Renal pelvis (tissue), 4 donors: ENCODE measurements around the gene DLX3. TPM values are rescaled to one million over a fixed set of nuclear protein-coding genes. Genes with fewer than 3 reads are reported as not detected.

Experiments used
- DNase-seq: peaks from one replicate; pipeline ENCODE4 v3.0.0-alpha.2; 2013
- polyA plus RNA-seq, 3 donors: library from polyadenylated mRNA; unstranded; fragments of 120-200 nt; gene quantifications; one replicate each; pipeline ENCODE4 v1.2.1, GENCODE V29; 2013; ENCODE audit not compliant: insufficient read length in 3 of 3

DLX3 gene
- polyA plus RNA-seq, 3 donors: 0.90 to 2.3 (median 1.5) TPM

GRCh38 chr17:49975531-49975930 lies 19.5 kb downstream of the DLX3 start:
- DNase-seq: no peak

- no peak for DNase-seq
These were observed 21.8 kb downstream of the DLX3 start for GRCh38 chr17:49973271-49973615.

- no peak for DNase-seq
These were observed 22.3 kb downstream of the DLX3 start for GRCh38 chr17:49972486-49973270.

GRCh38 chr17:49971848-49972485 lies 23.1 kb downstream of the DLX3 start:
- no peak for DNase-seq

- no peak for DNase-seq
These were observed 23.7 kb downstream of the DLX3 start for GRCh38 chr17:49971199-49971847.

- no peak for DNase-seq
These were observed 24.5 kb downstream of the DLX3 start for GRCh38 chr17:49970498-49970897.

GRCh38 chr17:49969795-49970389 lies 25.1 kb downstream of the DLX3 start:
- no peak for DNase-seq

- no peak for DNase-seq
These were observed 25.8 kb downstream of the DLX3 start, which contains the start of gene DLX4 for GRCh38 chr17:49969134-49969759. DLX4 (plus strand) TSS chr17:49969190; CDS start chr17:49969469, 279 bp downstream.

- DNase-seq: peak; percentile 64
These were observed 26.5 kb downstream of the DLX3 start for GRCh38 chr17:49968405-49969133.

GRCh38 chr17:49967621-49968404 lies 27.2 kb downstream of the DLX3 start:
- DNase-seq: no peak

- DNase-seq: no peak
These were observed 27.8 kb downstream of the DLX3 start for GRCh38 chr17:49967205-49967604.

GRCh38 chr17:49966767-49967166 lies 28.3 kb downstream of the DLX3 start:
- DNase-seq: no peak

GRCh38 chr17:49965524-49965909 lies 29.5 kb downstream of the DLX3 start:
- no peak for DNase-seq

GRCh38 chr17:49964769-49965523 lies 30.1 kb downstream of the DLX3 start:
- DNase-seq: no peak

- DNase-seq: no peak
These were observed 30.7 kb downstream of the DLX3 start for GRCh38 chr17:49964303-49964768.

GRCh38 chr17:49963626-49964302 lies 31.3 kb downstream of the DLX3 start:
- DNase-seq: no peak

GRCh38 chr17:49963309-49963625 lies 31.8 kb downstream of the DLX3 start:
- DNase-seq: no peak

- no peak for DNase-seq
These were observed 32.3 kb downstream of the DLX3 start for GRCh38 chr17:49962599-49963308.
